Tibial nerve (tissue), 4 donors: Measurements from ENCODE around the gene SOX18.

Experiments
- CTCF ChIP-seq, 5 experiments: fragments of 200-600 bp in 3 of 5; fragments of 450-650 bp in 2 of 5; sonication (generic) in 3 of 5; IDR thresholded peaks; one replicate each; pipeline ENCODE4 v1.5.1; 2016 to 2019; ENCODE audit warnings: antibody characterized with exemption in 5 of 5, mild to moderate bottlenecking in 3 of 5, moderate library complexity in 2 of 5
- EP300 ChIP-seq, 2 donors: sonication (generic); formaldehyde crosslinking; IDR thresholded peaks; one replicate each; pipeline ENCODE4 v1.6.1; 2017; ENCODE audit warnings: antibody characterized with exemption in 2 of 2, mild to moderate bottlenecking in 1 of 2
- POLR2A ChIP-seq, 2 donors: fragments of 450-650 bp; IDR thresholded peaks; one replicate each; pipeline ENCODE4 v1.6.1; 2017; ENCODE audit warnings: antibody characterized with exemption in 2 of 2, mild to moderate bottlenecking in 2 of 2, moderate library complexity in 2 of 2

GRCh38 chr20:64006902-64007301 lies 42.5 kb downstream of the SOX18 start:
- TF ChIP-seq CTCF (IDR thresholded peaks at IDR 0.05), result no peak
- no peak for TF ChIP-seq POLR2A (IDR thresholded peaks at IDR 0.05)
- TF ChIP-seq EP300 (IDR thresholded peaks at IDR 0.05), result no peak
